Fibroblast of skin of right quadriceps (primary cell): ENCODE results near the gene TSC2.
"Not testable (repeated sequence)": the region's sequence is repeated elsewhere in the genome, so short reads cannot be mapped to it uniquely, and the experiment has no call there.

ENCODE experiments used
- DNase-seq: peaks from one replicate; pipeline ENCODE4 v3.0.0-alpha.2; 2013

The TSC2 gene

DNA sequence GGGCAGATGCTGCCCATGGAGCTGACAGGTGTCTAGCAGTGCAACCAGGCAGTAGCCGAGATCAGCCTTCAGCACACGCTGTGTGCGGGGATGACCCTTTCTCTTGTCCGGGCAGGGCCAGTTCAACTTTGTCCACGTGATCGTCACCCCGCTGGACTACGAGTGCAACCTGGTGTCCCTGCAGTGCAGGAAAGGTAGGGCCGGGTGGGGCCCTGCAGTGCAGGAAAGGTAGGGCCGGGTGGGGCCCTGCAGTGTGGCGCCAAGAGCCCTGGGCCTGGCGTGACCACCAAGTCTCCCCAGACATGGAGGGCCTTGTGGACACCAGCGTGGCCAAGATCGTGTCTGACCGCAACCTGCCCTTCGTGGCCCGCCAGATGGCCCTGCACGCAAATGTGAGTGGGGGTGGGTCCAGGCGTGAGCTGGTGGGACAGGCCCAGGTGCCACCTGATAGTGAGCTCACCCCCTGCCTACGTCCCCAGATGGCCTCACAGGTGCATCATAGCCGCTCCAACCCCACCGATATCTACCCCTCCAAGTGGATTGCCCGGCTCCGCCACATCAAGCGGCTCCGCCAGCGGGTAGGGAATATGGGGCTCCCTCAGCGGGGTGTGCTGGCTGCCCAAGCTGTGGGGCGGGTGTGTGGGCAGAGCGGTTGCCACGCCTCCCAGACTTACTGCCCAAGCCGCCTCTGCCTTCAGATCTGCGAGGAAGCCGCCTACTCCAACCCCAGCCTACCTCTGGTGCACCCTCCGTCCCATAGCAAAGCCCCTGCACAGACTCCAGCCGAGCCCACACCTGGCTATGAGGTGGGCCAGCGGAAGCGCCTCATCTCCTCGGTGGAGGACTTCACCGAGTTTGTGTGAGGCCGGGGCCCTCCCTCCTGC lies 40.2 kb downstream of the TSC2 start:
- DNase-seq = no peak

DNA sequence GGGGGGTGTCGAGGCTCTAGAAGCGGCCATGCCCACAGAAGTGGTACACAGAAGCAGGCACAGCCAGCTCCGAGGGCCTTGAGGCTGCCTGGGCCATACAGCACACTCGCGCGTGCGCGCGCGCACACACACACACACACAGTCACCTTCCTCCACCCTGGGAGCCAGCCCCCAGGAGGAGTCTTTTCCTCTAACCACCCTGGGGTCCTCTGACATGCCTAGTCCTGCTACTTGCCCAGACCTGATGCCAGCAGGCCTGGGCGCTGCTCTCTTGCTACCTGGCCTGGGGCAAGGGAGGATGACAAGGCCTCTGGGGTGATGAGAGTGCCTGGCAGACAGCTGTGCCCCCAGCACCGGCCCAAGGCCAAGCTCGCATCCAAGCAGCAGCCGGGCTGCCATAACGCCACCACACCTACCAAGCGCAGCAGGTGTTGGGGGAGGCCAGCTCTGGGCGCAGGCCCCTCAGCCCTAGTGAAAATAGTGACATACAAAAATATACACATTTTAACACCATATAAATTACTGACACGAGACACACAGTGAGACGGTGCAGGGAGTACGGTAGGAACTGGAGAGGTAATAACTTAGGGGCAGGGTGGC lies 41.1 kb downstream of the TSC2 start:
- DNase-seq = no peak

DNA sequence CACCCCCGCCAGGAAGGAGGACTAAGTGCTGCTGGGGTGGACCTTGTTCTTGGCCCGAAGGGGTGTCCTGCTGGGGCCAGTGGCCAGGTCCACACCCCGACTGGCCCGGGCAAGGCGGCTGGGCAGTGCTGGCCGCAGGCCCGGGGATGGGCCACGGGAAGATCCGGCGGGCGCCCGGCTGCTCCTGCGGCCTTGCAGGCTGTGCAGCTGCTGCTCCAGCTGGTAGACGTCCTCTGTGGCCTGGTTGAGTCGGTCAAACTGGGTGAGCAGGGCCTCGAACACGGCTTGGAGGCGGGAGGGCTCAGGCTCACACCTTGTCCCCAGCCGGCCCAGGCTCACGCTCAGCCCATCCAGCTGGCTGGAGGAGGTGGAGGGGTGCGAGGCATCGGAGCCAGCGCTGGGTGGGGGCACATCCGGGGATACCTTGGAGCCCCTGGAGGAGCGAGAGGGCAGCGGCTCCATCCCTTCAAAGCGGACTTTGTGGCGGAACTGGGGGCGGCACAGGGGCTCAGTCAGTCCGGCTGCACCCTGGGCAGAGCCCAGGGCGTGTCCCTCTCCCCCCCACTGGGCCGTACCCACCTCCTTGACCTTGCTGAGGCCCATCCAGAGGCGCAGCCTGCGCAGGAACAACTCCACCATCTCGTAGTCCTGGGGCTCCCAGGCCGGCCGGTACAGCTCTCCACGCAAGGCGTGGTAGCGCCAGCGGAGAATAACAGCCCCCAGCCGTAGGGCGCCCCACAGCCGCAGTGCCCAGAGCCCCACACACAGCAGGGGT lies 42.1 kb downstream of the TSC2 start:
- no peak for DNase-seq

DNA sequence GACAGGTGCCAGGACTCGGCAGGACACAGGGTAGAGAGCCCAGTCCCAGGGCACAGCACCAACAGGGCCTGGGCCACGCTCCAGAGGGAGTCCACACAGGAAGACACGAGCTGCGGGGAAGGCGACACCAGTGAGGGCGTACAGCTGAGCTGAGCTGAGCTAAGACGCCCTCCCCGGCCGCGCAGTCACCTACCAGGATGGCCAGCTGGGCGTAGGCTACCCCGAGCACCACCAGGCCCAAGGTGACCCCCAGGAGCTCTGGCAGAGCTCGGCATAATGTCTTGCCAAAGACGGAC lies 42.6 kb downstream of the TSC2 start:
- DNase-seq = no peak

DNA sequence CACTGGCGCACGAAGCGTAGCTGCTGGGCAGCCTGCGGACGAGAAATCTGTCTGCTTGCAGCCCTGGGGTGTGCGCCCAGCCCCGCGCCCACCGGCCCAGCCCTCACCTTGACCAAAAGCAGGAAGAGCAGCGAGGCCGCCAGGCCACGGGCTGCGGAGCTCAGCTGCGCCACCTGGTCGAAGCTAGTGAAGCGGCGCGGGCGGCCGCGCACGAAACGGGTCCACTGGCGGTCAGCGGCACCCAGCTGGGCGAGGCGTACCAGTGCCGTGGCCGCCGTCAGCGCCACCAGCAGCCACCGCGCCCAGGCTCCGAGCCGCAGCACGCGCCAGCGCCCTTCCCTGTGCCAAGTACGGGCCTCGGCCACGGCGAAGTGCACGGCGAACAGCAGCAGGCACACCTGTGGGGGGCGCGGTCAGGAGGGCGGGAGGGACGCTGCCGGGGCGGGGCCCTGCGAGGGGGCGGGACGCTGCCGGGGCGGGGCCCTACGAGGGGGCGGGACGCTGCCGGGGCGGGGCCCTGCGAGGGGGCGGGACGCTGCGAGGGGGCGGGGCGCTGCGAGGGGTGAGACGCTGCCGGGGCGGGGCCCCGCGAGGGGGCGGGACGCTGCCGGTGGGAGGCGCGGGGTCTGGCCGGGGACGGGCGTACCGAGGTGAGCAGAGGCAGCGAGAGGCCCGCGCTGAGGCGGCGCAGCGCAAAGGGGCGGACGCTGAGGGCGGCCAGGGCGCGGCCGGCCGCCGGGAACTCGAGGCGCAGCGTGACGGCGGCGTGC lies 43.2 kb downstream of the TSC2 start:
- peak; percentile 80 for DNase-seq

DNA sequence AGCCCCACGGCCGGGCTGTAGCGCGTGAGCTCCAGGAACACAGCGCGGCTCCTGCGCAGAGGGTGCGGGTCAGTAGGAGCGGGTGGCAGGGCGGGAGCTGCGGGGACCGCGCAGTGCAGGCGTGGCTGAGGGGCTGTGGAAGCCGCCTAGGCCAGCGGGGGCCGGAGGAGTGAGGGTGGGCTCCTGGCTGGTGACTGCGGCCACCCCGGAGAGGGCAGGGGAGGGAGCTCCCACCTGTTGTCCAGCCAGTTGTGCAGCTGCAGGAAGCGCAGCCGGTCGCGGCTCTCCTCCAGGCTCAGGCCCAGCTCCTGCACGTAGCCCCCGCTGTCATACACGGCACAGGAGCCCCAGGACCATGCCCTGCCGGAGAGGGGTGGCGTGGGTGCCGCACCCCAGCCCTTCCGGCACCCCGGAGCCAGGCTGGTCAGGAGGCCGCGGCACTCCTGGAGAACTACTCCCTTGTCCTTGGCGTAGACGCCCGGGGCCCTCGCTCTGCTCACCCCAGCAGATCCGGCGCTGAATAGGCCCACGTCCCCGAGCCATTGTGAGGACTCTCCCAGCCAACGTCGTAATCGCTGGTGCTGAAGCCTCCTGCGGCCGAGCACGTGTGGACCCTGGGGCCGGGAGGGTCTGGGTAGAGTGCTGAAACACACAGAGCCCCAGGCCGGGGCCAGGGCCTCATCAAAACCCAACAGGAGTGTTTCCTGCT lies 43.9 kb downstream of the TSC2 start:
- no peak for DNase-seq

DNA sequence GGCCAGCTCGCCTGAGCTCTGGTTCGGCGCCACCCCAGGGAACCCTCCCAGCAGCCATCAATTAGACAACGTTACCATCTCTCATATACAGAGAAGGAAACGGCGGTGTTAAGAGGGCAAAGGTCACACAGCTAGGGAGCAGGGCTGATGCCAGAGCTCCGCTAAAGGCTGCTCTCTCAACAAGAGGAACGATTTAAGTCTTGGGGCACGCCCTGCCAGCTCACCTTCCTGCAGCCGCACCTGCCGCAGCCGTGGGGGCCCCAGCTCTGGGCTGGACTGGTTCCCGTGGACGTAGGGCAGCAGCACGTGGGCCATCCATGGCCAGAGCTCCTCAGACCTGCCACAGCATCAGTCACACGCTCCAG lies 44.5 kb downstream of the TSC2 start:
- no peak for DNase-seq

DNA sequence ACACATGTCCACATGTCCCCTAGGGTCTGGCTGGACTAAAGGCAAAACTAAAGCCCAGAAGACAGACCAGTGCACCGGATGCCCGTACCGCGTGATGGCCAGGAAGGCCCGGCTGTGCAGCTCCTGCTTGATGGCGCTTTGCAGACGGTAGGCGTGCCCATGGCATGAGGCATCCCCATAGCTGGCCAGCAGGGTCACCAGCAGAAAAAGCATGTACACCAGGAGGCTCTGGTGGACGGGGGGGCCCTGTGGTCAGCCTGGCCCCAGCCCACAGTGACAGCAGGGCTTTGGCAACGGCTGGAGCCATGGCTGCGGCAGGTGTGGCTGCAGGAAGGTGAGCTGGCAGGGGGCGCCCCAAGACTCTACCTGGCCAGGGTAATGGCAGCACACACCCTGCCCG lies 45.1 kb downstream of the TSC2 start:
- DNase-seq = no peak

DNA sequence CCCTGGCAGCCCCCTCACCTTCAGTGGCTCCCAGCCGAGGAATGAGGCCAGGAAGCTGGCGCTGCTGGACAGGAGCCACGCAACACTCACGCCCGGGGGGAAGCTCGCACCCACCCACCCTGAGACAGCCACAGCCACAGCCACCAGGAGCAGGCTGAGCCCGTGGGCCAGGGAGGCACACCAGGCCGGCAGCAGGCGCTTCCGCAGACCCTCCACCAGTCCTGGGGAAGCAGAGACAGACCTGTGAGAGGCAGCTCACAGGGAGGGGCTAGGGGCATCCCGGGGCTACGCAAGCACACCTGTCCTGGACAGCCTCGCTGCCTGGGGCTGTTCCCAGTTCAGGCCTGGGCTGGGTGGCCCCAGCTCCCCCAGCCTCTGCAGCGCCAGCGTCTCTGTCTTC lies 46.0 kb downstream of the TSC2 start:
- DNase-seq = no peak

DNA sequence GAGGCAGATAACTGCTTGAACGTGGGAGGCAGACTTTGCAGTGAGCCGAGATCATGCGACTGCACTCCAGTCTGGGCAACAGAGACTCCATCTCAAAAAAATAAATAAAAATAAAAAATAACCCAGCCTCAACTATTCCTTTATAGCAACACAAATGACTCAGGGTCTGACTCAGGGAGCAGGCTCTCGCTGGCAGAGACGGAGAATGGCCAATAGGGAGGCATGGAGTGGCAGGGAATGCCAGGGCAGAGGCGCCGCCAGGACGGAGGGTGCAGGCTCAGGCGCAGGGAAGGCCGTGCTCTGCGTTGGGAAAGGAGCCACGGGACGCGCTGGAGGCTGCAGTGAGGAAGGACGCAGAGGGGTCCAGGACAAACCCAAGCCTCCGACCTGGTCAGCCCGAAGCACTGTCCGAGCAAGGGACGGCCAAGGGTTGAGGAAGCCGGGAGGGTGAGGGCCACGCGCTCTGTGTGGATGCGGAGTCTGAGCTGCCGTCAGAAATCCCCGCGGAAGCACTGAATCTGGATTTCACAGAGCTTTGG lies 47.6 kb downstream of the TSC2 start:
- no peak for DNase-seq

DNA sequence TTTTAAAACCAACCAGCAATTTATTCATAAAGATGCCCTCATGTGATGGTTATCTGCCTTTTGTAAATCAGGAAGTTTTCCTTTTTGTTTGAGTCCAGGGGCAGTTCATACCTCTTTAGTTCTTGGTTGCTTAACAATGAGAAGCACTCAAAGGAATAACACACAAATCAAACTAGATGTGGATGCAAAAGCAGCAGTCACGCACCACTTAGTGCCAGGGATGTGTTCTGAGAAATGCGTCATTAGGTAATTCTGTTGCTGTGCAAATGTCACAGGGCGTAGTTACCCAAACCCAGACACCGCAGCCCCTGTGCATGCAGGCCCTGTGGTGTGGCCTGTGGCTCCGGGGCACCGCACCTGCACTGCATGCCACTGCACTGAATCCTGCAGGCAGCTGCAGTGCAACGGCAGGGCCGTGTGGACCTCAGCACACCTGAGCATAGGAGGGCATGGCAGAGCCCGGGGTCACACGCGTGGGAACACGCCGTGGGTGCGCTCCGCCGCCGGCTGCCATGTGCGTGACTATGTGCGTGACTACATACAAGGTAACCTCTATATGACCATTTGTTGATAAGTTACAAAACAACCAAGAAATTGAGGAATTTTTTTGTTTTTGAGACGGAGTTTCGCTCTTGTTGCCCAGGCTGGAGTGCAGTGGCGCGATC lies 48.3 kb downstream of the TSC2 start:
- no peak for DNase-seq

DNA sequence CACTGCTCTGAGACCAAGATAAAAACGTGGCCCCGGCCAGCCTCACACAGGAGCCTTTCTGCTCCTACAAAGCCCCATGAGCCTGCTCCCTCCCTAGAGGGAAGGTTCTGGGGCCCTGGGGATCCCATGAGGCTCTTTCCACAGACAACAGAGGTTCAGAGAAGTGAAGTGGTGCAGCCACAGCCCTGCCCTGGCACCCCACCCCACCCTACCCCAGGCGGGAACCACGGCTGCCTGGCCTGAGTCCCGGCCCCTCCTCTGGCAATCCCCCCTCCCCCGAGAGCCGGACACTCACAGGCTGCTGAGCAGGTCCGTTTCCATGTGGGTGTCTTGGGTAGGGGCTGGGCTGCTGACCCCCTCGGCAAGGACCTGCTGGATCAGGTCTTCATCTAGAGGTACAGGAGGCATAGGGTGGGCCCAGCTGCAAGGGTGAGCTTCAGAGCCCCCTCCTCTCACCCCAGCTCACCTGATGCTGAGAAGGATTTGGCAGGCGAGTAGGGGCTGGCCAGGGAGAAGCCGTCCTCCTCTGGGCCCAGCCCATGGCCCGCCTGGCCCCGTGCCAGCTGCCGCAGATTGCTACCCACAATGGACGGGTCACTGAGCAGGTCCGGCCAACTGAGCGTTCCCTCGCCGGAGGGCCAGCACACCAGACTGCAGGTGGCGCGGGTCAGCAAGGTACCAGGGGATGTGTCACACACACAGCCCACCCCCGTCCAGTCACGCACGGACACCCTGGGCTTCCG lies 49.2 kb downstream of the TSC2 start:
- no peak for DNase-seq

DNA sequence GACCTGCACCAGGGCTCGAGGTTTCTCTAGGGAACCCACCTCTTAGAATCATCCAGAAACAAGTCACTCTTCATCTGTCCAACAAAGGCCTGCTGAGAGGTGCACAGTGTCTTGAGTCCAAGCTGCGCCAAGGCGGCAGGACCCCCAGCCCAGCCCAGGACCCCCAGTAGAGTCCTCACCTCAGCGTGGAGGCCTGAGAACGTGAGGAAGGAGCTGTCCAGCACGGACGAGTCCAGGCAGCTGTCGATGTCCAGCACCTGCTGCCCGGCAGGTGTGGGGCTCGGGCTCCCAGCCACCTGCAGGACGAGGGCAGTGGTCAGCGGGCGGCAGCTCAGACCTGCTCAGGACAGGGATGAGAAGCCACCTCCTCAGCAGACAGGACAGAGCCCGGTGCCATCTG lies 49.9 kb downstream of the TSC2 start:
- not testable (repeated sequence) for DNase-seq

DNA sequence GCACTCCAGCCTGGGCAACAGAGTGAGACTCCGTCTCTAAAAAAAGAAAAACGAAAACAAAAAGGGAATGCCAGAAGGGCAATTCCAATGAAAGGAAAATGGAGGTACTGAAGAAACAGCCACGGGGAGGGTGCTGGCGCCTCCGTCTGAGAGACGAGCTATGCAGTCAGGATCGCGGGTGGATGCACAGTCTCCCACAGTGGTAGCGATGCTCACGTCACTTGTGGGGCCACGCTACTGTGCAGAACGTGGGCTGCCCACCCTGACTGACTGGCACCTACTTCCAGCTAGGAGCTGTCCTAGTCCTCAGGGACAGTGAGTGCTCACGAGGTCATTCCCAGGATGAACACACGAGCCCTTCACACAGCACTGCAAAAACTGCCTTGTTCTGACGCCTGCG lies 53.8 kb downstream of the TSC2 start:
- not testable (repeated sequence) for DNase-seq

DNA sequence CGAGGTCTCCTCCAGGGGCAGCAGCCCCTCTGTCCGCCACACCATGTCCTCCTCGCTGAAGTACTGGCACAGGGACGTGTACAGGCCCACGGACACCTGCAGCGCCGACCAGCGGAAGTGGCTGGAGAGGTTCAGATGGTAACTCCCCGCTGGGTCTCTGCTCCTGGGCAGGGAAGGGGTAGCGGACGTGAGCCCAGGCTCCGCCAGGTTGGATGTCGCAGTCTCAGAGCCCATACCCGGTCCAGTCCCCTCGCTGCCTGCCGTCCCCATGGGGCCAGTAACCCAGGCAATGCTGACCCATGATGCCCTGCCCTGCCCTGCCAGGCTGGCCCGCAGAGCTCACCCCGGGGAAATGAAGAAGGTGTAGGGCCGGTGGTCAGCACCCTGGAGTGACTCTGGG lies 54.7 kb downstream of the TSC2 start:
- no peak for DNase-seq

DNA sequence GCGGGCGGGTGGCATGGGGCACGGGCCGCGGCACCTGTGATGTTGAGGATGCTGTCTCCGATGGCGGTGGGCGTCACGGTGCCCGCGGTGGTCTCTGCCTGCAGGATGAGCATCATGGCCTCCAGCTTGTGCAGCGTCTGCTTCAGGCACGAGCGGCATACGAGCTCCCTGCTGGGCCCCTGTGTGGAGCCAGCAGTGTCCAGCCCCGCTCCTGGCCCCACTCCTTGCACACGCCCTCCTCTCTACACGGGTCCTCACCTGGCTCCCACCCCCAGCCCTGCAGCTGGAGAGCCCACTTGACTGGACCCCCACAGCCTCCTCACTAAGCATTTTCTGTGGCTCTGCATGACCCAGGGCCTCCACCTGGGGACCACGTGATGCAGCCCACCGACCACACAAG lies 56.7 kb downstream of the TSC2 start:
- not testable (repeated sequence) for DNase-seq

DNA sequence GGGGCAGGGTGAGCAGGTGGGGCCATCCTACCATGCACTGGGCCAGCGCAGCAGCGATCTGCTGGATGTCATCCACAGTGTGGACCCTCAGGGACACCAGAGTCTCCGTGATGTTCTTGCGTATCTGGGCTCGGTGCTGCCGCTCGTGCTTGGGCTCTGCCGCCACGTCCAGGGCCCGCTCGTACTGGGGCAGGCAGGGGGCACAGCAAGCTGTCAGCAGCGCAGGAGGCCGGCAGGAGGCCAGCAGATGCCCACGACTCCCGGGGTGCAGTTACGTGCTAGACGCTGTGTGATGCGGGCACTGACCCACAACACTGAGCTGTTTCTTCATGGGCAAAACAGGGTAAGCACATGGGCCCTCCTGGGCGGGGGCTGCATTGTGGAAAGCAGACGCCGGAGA lies 57.5 kb downstream of the TSC2 start:
- not testable (repeated sequence) for DNase-seq

DNA sequence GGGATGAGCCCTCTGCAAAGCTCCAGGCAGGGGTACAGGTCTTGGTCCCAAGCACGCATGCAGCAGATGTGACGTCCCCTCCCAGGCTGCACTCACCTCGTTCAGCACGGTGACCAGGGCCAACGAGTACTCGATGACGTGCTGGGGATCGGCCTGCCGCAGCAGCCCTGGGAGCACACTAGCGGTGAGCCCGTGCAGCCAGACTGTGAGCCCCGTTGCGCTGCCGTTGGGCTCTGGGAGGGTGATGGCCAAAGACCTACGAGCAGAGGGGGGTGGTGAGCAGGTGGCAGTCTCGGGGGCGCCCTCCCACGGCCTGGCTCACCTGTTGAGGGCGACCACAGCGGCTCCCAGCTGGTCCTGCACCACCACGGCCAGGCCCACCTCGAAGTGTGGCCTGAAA lies 58.0 kb downstream of the TSC2 start:
- not testable (repeated sequence) for DNase-seq

DNA sequence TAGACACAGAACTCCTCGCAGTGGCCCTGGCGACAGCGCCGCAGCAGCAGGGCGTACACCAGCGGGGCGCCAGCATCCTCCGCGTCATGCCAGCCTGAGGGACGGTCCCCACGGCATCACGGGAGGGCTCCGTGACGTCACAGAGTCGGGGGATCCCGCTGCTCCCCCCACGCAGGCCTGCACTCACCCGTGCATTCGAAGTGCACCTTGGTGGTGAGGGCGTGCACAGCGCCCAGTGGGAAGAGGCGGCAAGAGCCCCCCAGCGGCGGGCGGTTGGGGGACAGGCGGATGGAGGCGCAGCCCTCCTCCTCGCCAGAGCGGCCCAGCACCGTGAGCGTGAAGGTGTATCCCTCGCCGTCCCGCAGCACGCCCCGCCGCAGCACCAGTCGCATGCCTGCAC lies 58.4 kb downstream of the TSC2 start:
- not testable (repeated sequence) for DNase-seq

DNA sequence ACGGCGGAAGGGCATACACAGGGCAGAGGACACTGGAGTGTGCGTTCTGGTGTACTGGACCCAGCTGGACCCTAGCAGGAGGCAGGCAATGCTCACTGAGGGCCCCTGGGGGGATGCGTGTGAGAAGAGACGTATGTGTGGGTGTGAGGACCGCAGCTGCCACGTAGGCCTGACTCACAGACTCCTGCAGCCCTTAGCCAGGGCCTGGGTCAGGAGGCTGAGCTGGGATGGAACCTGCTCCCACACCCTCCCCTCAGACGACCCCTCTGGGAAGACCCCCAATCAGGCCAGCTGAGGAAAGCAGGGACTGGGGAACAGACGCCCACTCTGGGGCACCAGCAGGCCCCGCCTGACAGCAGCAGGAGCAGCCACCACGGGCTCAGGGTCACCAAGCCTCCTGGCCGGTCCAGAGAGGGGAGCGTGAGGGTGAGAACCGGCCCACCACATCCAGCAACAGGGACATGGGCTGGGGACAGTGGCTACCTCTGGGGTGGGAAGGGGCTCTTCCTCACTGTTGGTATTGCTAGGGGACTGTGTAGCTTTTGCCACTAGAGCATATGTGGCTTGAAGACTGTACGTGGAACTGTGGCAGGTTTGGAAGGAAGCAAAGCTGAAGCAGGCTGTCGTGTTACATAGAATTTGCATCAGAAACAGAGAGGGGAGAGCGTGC lies 59.5 kb downstream of the TSC2 start:
- peak; percentile 46 for DNase-seq

DNA sequence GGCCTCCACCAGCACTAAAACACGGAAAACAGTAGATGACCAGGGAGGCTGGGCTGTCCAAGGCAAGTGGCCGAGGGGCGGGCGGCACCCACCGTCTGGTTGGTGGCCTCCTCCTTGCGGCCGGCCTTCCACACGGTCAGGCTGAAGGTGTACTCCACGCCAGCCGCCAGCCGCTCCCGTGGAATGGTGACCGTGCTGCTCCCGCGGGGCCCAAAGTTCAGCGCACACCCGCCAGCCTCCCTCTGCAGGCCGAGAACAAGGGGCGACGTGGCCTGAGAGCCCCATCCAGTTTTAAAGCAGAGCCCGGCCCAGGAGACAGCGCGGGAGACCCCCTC lies 60.0 kb downstream of the TSC2 start:
- not testable (repeated sequence) for DNase-seq
